Measurements from ENCODE around the gene DNMT3A. TPM values are rescaled to one million over a fixed set of nuclear protein-coding genes. Genes with fewer than 3 reads are reported as not detected.

Gene DNMT3A
- total and polyA plus RNA-seq, 2 of the 8 experiments (the other 6 are each of a cell fraction or from before 2014, with no cell fraction given), result 33.6 to 178 TPM

GRCh38 chr2:25335971-25336370 is 5.8 kb downstream of the DNMT3A start (continued):
- TF ChIP-seq TBP (IDR thresholded peaks at IDR 0.05; ENCODE audit: low read depth, low read length) (no peak), SRF (IDR thresholded peaks at IDR 0.05; ENCODE audit: low read depth, low read length) (no peak), SP1 (IDR thresholded peaks at IDR 0.05; ENCODE audit: low read depth, low read length) (no peak), TAF7 (optimal IDR thresholded peaks at IDR 0.05; ENCODE audit: borderline replicate concordance, low read depth, low read length) (no peak), RBBP5 (IDR thresholded peaks at IDR 0.05; ENCODE audit: borderline replicate concordance, low read depth, low read length) (no peak), SP4 (IDR thresholded peaks at IDR 0.05; ENCODE audit: low read length) (no peak)
- TF ChIP-seq, protein P1, sequence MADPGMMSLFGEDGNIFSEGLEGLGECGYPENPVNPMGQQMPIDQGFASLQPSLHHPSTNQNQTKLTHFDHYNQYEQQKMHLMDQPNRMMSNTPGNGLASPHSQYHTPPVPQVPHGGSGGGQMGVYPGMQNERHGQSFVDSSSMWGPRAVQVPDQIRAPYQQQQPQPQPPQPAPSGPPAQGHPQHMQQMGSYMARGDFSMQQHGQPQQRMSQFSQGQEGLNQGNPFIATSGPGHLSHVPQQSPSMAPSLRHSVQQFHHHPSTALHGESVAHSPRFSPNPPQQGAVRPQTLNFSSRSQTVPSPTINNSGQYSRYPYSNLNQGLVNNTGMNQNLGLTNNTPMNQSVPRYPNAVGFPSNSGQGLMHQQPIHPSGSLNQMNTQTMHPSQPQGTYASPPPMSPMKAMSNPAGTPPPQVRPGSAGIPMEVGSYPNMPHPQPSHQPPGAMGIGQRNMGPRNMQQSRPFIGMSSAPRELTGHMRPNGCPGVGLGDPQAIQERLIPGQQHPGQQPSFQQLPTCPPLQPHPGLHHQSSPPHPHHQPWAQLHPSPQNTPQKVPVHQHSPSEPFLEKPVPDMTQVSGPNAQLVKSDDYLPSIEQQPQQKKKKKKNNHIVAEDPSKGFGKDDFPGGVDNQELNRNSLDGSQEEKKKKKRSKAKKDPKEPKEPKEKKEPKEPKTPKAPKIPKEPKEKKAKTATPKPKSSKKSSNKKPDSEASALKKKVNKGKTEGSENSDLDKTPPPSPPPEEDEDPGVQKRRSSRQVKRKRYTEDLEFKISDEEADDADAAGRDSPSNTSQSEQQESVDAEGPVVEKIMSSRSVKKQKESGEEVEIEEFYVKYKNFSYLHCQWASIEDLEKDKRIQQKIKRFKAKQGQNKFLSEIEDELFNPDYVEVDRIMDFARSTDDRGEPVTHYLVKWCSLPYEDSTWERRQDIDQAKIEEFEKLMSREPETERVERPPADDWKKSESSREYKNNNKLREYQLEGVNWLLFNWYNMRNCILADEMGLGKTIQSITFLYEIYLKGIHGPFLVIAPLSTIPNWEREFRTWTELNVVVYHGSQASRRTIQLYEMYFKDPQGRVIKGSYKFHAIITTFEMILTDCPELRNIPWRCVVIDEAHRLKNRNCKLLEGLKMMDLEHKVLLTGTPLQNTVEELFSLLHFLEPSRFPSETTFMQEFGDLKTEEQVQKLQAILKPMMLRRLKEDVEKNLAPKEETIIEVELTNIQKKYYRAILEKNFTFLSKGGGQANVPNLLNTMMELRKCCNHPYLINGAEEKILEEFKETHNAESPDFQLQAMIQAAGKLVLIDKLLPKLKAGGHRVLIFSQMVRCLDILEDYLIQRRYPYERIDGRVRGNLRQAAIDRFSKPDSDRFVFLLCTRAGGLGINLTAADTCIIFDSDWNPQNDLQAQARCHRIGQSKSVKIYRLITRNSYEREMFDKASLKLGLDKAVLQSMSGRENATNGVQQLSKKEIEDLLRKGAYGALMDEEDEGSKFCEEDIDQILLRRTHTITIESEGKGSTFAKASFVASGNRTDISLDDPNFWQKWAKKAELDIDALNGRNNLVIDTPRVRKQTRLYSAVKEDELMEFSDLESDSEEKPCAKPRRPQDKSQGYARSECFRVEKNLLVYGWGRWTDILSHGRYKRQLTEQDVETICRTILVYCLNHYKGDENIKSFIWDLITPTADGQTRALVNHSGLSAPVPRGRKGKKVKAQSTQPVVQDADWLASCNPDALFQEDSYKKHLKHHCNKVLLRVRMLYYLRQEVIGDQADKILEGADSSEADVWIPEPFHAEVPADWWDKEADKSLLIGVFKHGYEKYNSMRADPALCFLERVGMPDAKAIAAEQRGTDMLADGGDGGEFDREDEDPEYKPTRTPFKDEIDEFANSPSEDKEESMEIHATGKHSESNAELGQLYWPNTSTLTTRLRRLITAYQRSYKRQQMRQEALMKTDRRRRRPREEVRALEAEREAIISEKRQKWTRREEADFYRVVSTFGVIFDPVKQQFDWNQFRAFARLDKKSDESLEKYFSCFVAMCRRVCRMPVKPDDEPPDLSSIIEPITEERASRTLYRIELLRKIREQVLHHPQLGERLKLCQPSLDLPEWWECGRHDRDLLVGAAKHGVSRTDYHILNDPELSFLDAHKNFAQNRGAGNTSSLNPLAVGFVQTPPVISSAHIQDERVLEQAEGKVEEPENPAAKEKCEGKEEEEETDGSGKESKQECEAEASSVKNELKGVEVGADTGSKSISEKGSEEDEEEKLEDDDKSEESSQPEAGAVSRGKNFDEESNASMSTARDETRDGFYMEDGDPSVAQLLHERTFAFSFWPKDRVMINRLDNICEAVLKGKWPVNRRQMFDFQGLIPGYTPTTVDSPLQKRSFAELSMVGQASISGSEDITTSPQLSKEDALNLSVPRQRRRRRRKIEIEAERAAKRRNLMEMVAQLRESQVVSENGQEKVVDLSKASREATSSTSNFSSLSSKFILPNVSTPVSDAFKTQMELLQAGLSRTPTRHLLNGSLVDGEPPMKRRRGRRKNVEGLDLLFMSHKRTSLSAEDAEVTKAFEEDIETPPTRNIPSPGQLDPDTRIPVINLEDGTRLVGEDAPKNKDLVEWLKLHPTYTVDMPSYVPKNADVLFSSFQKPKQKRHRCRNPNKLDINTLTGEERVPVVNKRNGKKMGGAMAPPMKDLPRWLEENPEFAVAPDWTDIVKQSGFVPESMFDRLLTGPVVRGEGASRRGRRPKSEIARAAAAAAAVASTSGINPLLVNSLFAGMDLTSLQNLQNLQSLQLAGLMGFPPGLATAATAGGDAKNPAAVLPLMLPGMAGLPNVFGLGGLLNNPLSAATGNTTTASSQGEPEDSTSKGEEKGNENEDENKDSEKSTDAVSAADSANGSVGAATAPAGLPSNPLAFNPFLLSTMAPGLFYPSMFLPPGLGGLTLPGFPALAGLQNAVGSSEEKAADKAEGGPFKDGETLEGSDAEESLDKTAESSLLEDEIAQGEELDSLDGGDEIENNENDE (IDR thresholded peaks at IDR 0.05; ENCODE audit: insufficient replicate concordance, low read length), result no peak
